Measurements from ENCODE around the gene BCL2L11. TPM values are rescaled to one million over a fixed set of nuclear protein-coding genes. Genes with fewer than 3 reads are reported as not detected.

BCL2L11 gene
- total RNA-seq, 4 donors from 2014 or later: 4.8 to 18.8 (median 13.7) TPM

- intact Hi-C loops (cut with DNase I; ENCODE audit: low total_unique reads): no loop called here
- Histone ChIP-seq H3K27ac (no peak overlapping the region), H3K4me1 (peaks cover 0 to 5% of the 10 kb centered on the region in 2 donors), H3K9me3 (peaks cover 0 to 4% (median 0%) of the 10 kb centered on the region in 3 donors), H3K4me3 (no peak overlapping the region), H3K27me3 (no peaks in the 10 kb centered on the region), H3K36me3 (no peaks in the 10 kb centered on the region)
- DNase-seq: no peak
- no peak for TF ChIP-seq CTCF (IDR thresholded peaks at IDR 0.05 in 4 of 5, conservative IDR thresholded peaks at IDR 0.05 in 1 of 5)
- TF ChIP-seq POLR2A (IDR thresholded peaks at IDR 0.05): no peak
- in situ Hi-C loops (cut with MboI; ENCODE audit: low sequenced_read_pairs in 4 of 4): no loop called here
- no peak for ATAC-seq
Observed at GRCh38 chr2:111216811-111217652, 96.3 kb downstream of the BCL2L11 start.

Data from gastrocnemius medialis (tissue), 4 donors.